ENCODE data around the gene APBA2. TPM values are rescaled to one million over a fixed set of nuclear protein-coding genes. Genes with fewer than 3 reads are reported as not detected.

APBA2 gene
- total RNA-seq, 4 donors from 2014 or later = 1.1 to 2.4 (median 1.3) TPM

DNA sequence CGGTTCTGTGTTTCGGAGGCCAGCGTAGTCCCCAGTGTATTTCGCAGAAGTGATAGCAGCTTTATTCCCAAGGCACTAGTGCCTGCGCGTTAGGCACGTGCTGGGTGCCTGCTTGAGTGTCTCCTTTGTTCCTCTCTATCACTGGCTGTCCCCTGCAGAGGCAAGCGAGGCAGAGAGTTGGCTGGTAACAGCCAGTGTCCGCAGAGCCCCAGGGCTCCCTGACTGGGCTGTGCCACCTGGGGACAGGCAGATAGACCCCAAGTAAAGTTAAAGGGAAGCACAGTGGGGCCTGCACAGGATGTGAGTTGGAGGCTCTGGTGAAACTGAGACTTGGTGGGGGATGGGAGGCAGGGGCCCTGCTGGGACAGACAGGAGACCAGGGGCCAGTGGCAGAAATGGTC lies 50.7 kb downstream of the APBA2 start:
- TF ChIP-seq, protein P1, sequence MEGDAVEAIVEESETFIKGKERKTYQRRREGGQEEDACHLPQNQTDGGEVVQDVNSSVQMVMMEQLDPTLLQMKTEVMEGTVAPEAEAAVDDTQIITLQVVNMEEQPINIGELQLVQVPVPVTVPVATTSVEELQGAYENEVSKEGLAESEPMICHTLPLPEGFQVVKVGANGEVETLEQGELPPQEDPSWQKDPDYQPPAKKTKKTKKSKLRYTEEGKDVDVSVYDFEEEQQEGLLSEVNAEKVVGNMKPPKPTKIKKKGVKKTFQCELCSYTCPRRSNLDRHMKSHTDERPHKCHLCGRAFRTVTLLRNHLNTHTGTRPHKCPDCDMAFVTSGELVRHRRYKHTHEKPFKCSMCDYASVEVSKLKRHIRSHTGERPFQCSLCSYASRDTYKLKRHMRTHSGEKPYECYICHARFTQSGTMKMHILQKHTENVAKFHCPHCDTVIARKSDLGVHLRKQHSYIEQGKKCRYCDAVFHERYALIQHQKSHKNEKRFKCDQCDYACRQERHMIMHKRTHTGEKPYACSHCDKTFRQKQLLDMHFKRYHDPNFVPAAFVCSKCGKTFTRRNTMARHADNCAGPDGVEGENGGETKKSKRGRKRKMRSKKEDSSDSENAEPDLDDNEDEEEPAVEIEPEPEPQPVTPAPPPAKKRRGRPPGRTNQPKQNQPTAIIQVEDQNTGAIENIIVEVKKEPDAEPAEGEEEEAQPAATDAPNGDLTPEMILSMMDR (IDR thresholded peaks at IDR 0.05; ENCODE audit: low read depth) = no peak

DNA sequence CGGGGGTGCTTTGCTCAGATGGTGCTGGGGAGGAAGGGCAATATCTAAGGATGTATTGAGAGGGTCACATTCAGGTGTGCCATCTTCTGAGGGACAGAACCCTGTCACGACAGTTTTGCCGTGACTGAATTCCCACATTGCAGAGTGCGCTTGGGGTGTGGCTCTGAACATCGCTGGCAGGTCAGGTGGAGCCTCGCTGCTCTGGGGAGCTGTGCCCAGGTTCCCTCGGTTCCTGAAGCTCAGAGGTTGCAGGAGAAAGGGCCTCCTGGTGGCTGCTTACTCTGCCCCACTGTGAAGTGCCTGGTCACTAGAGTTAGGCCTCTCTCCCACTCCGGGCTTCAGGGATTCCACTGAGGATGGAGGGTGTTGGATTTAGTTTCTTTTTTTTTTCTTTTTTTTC lies 51.5 kb downstream of the APBA2 start:
- TF ChIP-seq, protein P1 (IDR thresholded peaks at IDR 0.05; ENCODE audit: low read depth) = no peak

DNA sequence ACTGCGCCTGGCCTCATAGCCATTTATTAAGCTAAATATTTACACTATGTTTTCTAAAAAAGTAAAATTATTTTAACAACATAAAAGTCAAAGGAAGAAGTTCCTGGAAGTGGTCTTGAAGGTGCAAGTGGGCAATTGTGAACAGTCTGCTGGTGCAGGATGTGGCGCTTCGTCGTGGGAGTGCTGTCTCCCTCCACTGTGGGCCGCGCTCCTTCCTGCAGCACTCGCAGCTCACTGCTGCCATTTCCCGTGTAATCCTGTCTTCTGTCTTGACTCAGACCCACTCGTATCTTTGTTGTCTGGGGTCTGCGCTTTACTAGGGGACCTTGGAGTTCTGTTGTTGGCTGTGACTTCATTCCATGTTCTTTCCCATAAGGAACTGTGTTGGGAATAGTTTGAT lies 56.3 kb downstream of the APBA2 start:
- TF ChIP-seq, protein P1 (IDR thresholded peaks at IDR 0.05; ENCODE audit: low read depth) = no peak

DNA sequence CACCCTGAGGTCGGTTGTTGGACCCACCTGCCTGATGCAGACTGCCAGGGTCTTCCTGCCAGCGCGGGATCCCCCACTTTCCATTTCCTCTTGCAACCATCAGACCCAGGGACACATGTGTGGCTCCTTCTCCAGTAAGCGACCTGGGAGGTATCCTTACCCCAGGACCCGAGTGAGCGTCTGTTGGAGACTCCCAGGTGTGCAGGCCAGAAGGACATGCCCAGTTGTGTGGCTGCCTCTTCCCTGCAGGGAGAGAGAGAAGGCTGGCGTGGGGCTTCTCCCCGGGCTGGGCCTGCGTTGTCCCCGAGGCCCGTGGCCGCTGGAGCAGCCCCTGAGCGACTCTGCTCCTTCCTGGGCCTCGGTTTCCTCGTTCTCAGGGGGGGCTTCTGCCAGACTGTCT lies 56.8 kb downstream of the APBA2 start:
- TF ChIP-seq, protein P1 (IDR thresholded peaks at IDR 0.05; ENCODE audit: low read depth) = no peak

DNA sequence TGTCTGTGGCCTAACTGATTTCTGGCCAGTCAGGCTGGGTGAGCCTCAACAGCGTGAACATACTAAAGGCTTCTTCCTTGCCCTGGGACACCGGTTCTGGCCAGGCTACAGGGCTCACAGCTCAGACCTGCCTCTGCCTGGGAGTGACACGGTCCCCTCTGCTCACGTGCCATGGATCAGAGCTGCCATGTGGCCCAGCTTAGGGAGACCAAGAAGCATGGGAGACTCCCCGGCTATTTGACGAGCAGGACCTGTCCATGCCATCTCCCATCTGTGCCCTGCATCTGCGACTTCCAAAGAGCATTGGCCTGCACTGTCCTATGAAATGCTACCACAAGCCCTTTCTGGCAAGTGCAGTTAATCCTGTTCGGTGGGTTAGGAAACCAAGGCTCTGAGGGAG lies 57.4 kb downstream of the APBA2 start:
- TF ChIP-seq, protein P1 (IDR thresholded peaks at IDR 0.05; ENCODE audit: low read depth) = no peak

DNA sequence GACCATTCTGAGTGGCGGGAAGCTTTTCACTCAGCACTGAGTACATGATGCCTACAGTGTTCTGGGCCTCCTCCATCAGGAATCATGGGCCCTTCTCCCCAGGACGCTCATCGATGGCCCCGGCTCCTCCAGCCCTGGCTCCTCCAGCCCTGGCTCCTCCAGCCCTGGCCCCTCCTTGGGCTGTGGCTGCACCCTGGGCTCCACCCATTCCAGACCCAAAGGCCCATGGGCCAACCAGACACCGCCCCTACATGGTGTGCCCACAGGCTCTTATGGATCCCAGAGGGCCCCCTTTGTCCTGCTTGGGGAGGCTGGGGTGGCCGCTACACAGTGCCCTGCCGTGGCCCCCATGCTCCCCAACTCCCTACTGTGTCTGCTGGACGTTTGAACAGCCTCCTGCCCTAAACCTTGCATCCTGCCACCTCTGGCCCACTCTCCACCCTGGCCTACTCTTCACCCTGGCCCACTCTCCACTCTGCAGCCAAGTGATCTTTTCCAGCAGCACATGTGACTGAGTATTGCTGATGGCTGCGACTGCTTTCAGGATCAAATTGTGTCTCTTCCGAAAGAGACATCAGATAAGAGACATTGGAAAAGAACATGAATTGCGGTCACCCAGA lies 57.9 kb downstream of the APBA2 start:
- TF ChIP-seq, protein P1 (IDR thresholded peaks at IDR 0.05; ENCODE audit: low read depth) = no peak

DNA sequence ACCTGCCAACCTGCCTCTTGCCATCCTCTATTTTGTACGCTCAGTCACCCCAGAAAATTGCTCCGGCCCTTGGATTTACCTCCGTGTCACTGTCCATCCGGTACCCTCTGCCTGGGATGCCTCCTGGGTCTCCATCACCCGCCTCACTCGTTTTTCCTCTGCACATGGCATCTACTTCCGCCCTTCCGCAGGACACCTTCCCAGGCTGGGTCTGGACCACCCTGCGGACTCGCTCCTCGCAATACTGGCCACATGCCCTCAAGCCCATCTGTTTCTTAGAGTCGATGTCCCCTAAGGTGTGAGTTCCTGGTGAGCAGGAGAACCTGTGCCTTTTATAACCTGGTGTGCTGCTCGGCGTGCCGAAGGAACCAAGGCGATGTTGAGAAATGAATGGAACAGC lies 58.5 kb downstream of the APBA2 start:
- TF ChIP-seq, protein P1 (IDR thresholded peaks at IDR 0.05; ENCODE audit: low read depth) = no peak

Measured in subcutaneous adipose tissue (tissue), 4 donors.